ENCODE data around the gene HAPLN2.
A peak's percentile ranks its signal among the peaks of the same experiment; 100 is the strongest.

HAPLN2 gene

GRCh38 chr1:156656806-156657740 lies 37.9 kb downstream of the HAPLN2 start:
- Mint-ChIP-seq H3K36me3 (no peaks in the 10 kb centered on the region), H3K4me3 (peak overlapping the region; percentile 78), H3K9me3 (no peaks in the 10 kb centered on the region), H3K27me3 (peaks cover 59% of the 10 kb centered on the region), H3K4me1 (peaks cover 71% of the 10 kb centered on the region), H3K27ac (peak overlapping the region; percentile 48)
- peak; percentile 59 for ATAC-seq

- Mint-ChIP-seq H3K4me3 (peak overlapping the region; percentile 78), H3K9me3 (no peaks in the 10 kb centered on the region), H3K4me1 (peaks cover 77% of the 10 kb centered on the region), H3K27me3 (peaks cover 51% of the 10 kb centered on the region), H3K36me3 (no peaks in the 10 kb centered on the region), H3K27ac (peak overlapping the region; percentile 48)
- no peak for ATAC-seq
Observed at GRCh38 chr1:156657741-156658319, 38.6 kb downstream of the HAPLN2 start.

DNA sequence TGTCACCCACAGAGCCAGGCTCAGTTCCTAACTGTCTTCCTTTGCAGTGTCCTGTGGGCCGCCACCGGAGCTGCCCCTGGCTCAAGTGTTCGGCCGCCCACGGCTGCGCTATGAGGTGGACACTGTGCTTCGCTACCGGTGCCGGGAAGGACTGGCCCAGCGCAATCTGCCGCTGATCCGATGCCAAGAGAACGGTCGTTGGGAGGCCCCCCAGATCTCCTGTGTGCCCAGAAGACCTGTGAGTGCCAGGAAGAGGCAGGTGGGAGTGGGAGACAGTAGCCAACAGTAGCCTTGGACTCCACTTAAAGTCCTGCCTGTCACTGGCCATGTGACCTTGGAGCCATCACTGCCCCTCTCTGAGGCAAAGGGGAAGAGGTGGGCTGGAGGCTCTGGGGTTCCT lies 39.3 kb downstream of the HAPLN2 start:
- Mint-ChIP-seq H3K27me3 (peaks cover 45% of the 10 kb centered on the region), H3K36me3 (no peaks in the 10 kb centered on the region), H3K27ac (no peak overlapping the region), H3K4me3 (no peak overlapping the region), H3K9me3 (no peaks in the 10 kb centered on the region), H3K4me1 (peaks cover 84% of the 10 kb centered on the region)
- no peak for ATAC-seq

DNA sequence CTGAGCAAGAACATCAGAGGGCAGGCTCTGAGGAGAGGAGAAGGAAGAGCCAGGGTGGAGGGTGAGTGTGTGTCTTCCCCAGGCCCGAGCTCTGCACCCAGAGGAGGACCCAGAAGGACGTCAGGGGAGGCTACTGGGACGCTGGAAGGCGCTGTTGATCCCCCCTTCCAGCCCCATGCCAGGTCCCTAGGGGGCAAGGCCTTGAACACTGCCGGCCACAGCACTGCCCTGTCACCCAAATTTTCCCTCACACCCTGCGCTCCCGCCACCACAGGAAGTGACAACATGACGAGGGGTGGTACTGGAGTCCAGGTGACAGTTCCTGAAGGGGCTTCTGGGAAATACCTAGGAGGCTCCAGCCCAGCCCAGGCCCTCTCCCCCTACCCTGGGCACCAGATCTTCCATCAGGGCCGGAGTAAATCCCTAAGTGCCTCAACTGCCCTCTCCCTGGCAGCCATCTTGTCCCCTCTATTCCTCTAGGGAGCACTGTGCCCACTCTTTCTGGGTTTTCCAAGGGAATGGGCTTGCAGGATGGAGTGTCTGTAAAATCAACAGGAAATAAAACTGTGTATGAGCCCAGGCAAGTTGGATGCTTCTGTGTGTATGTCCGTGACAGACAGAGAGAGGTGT lies 39.8 kb downstream of the HAPLN2 start:
- Mint-ChIP-seq H3K9me3 (no peaks in the 10 kb centered on the region), H3K27ac (peak overlapping the region; percentile 60), H3K4me3 (no peak overlapping the region), H3K4me1 (peaks cover 90% of the 10 kb centered on the region), H3K36me3 (no peaks in the 10 kb centered on the region), H3K27me3 (peaks cover 39% of the 10 kb centered on the region)
- ATAC-seq: no peak

DNA sequence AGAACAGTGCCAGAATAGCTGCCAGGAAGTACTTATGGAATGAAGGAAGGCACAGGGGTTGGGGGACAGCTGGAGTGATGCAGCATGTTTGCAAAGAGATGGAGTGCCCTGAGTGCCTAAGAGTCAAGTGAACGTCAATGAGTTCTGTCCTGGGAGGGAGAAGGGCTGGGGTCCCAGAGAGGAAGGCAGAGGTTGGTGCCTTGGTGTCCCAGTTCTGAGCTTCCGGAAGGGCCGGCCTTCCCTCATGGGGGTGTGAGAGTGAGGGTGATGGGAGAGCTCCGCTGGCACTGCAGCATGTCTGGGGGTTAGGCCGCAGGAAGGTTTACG lies 40.4 kb downstream of the HAPLN2 start:
- ATAC-seq: no peak
- peak overlapping the region; percentile 60 for H3K27ac Mint-ChIP-seq
- H3K27me3 Mint-ChIP-seq: peaks cover 34% of the 10 kb centered on the region
- no peaks in the 10 kb centered on the region for H3K36me3 Mint-ChIP-seq
- peaks cover 95% of the 10 kb centered on the region for H3K4me1 Mint-ChIP-seq
- H3K9me3 Mint-ChIP-seq: no peaks in the 10 kb centered on the region
- peak overlapping the region; percentile 63 for H3K4me3 Mint-ChIP-seq

- H3K36me3 Mint-ChIP-seq: no peaks in the 10 kb centered on the region
- H3K4me1 Mint-ChIP-seq: peaks cover 98% of the 10 kb centered on the region
- H3K27me3 Mint-ChIP-seq: peaks cover 28% of the 10 kb centered on the region
- H3K27ac Mint-ChIP-seq: peak overlapping the region; percentile 60
- peak; percentile 87 for ATAC-seq
- H3K4me3 Mint-ChIP-seq: peak overlapping the region; percentile 63
- no peaks in the 10 kb centered on the region for H3K9me3 Mint-ChIP-seq
Observed at GRCh38 chr1:156659988-156660751, 41.0 kb downstream of the HAPLN2 start.

DNA sequence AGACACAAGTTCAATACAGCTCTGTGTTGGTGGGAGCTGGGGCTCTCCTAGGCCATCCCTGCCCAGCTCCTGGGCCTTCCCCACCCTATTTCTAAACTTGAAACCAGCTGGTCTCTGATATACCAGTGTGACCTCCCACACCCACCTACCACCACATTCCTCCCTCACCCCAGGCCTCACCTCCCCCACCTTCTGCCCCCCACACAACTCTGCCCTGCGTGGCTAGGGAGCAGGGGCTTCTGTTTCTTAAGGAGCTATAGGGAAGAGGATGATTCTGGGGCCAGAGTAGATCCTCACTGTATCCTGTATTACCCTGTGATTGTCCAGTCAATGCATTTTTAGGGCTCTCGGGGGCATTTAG lies 41.5 kb downstream of the HAPLN2 start:
- no peak for ATAC-seq
- Mint-ChIP-seq H3K9me3 (no peaks in the 10 kb centered on the region), H3K27me3 (peaks cover 22% of the 10 kb centered on the region), H3K36me3 (no peaks in the 10 kb centered on the region), H3K27ac (peak overlapping the region; percentile 60), H3K4me3 (peak overlapping the region; percentile 34), H3K4me1 (peaks cover 98% of the 10 kb centered on the region)

GRCh38 chr1:156662005-156662799 lies 43.0 kb downstream of the HAPLN2 start:
- Mint-ChIP-seq H3K4me1 (peaks cover 87% of the 10 kb centered on the region), H3K27me3 (peaks cover 8% of the 10 kb centered on the region), H3K27ac (peak overlapping the region; percentile 12), H3K4me3 (no peak overlapping the region), H3K36me3 (no peaks in the 10 kb centered on the region), H3K9me3 (no peaks in the 10 kb centered on the region)
- no peak for ATAC-seq

- Mint-ChIP-seq H3K4me1 (peaks cover 81% of the 10 kb centered on the region), H3K4me3 (no peak overlapping the region), H3K27me3 (peaks cover 2% of the 10 kb centered on the region), H3K9me3 (no peaks in the 10 kb centered on the region), H3K27ac (peak overlapping the region; percentile 12), H3K36me3 (no peaks in the 10 kb centered on the region)
- ATAC-seq: no peak
Observed at GRCh38 chr1:156662800-156663055, 43.5 kb downstream of the HAPLN2 start.

GRCh38 chr1:156663178-156663577 lies 44.0 kb downstream of the HAPLN2 start:
- no peaks in the 10 kb centered on the region for H3K9me3 Mint-ChIP-seq
- peak overlapping the region; percentile 12 for H3K27ac Mint-ChIP-seq
- peaks cover 77% of the 10 kb centered on the region for H3K4me1 Mint-ChIP-seq
- H3K36me3 Mint-ChIP-seq: no peaks in the 10 kb centered on the region
- H3K27me3 Mint-ChIP-seq: no peaks in the 10 kb centered on the region
- ATAC-seq: no peak
- no peak overlapping the region for H3K4me3 Mint-ChIP-seq

- ATAC-seq: no peak
- no peaks in the 10 kb centered on the region for H3K27me3 Mint-ChIP-seq
- H3K36me3 Mint-ChIP-seq: no peaks in the 10 kb centered on the region
- no peak overlapping the region for H3K4me3 Mint-ChIP-seq
- H3K4me1 Mint-ChIP-seq: peaks cover 67% of the 10 kb centered on the region
- H3K27ac Mint-ChIP-seq: peak overlapping the region; percentile 12
- no peaks in the 10 kb centered on the region for H3K9me3 Mint-ChIP-seq
Observed at GRCh38 chr1:156664046-156664766, 45.0 kb downstream of the HAPLN2 start.

GRCh38 chr1:156664767-156665411 lies 45.7 kb downstream of the HAPLN2 start:
- H3K27ac Mint-ChIP-seq: peak overlapping the region; percentile 75
- no peaks in the 10 kb centered on the region for H3K9me3 Mint-ChIP-seq
- H3K4me3 Mint-ChIP-seq: no peak overlapping the region
- no peaks in the 10 kb centered on the region for H3K36me3 Mint-ChIP-seq
- peaks cover 63% of the 10 kb centered on the region for H3K4me1 Mint-ChIP-seq
- ATAC-seq: peak; percentile 35
- H3K27me3 Mint-ChIP-seq: peaks cover under 1% of the 10 kb centered on the region

GRCh38 chr1:156665539-156665938 lies 46.3 kb downstream of the HAPLN2 start:
- ATAC-seq: no peak
- H3K36me3 Mint-ChIP-seq: no peaks in the 10 kb centered on the region
- H3K27me3 Mint-ChIP-seq: peaks cover 7% of the 10 kb centered on the region
- H3K4me1 Mint-ChIP-seq: peaks cover 63% of the 10 kb centered on the region
- peak overlapping the region; percentile 75 for H3K27ac Mint-ChIP-seq
- no peaks in the 10 kb centered on the region for H3K9me3 Mint-ChIP-seq
- H3K4me3 Mint-ChIP-seq: no peak overlapping the region
